Dendritic cell treated with granulocyte-macrophage colony-stimulating factor and Interleukin-4, amounts not matched to agents 40 ng/mL and 50 ng/mL, for 4 days (primary cell): ENCODE measurements around the gene DPYSL3.
"Not testable (repeated sequence)": the region's sequence is repeated elsewhere in the genome, so short reads cannot be mapped to it uniquely, and the experiment has no call there.

Experiments
- H3K27ac Mint-ChIP-seq: one replicate; pipeline ENCODE4 v1.8.0; 2022; ENCODE audit warnings: mild to moderate bottlenecking, mixed read lengths
- H3K27me3 Mint-ChIP-seq: one replicate; pipeline ENCODE4 v1.8.0; 2022; ENCODE audit warnings: mild to moderate bottlenecking, mixed read lengths
- H3K36me3 Mint-ChIP-seq: one replicate; pipeline ENCODE4 v1.8.0; 2022; ENCODE audit warnings: low read depth, mixed read lengths
- H3K4me1 Mint-ChIP-seq: one replicate; pipeline ENCODE4 v1.8.0; 2022; ENCODE audit warnings: low read depth, mixed read lengths
- H3K4me3 Mint-ChIP-seq: one replicate; pipeline ENCODE4 v1.8.0; 2022; ENCODE audit warnings: mild to moderate bottlenecking, moderate library complexity, mixed read lengths
- H3K9me3 Mint-ChIP-seq: one replicate; pipeline ENCODE4 v1.8.0; 2022; ENCODE audit warnings: mixed read lengths
- intact Hi-C: fragments of 100-400 bp; cut with micrococcal nuclease; formaldehyde crosslinking; loops from one replicate; pipeline ENCODE4 v1.15.0; 2022

DPYSL3 gene

GRCh38 chr5:147509710-147510651, at the start of gene DPYSL3:
Gene DPYSL3, minus strand, starts transcription at chr5:147510068. Its CDS starts 210 bp downstream, at chr5:147509858.
- H3K27ac Mint-ChIP-seq = no peak within 1 kb of the TSS
- no peaks in the 10 kb centered on the region for H3K36me3 Mint-ChIP-seq
- peaks cover 51% of the 10 kb centered on the region for H3K27me3 Mint-ChIP-seq
- intact Hi-C loops = no loop called here
- H3K4me3 Mint-ChIP-seq = peak within 1 kb of the TSS; percentile 6
- H3K9me3 Mint-ChIP-seq = no peaks in the 10 kb centered on the region
- H3K4me1 Mint-ChIP-seq = peaks cover 12% of the 10 kb centered on the region

- Mint-ChIP-seq H3K4me1 (no peaks in the 10 kb centered on the region), H3K27ac (no peak overlapping the region), H3K9me3 (no peaks in the 10 kb centered on the region), H3K4me3 (no peak overlapping the region), H3K27me3 (peaks cover 5% of the 10 kb centered on the region), H3K36me3 (no peaks in the 10 kb centered on the region)
- intact Hi-C loops = loop anchor here (1.0 kb wide), 1 partner anchor 95 kb away; no protein-coding TSS in a partner anchor
Observed at GRCh38 chr5:147558826-147559225, 49.0 kb upstream of the DPYSL3 start.

- intact Hi-C loops = no loop called here
Observed at GRCh38 chr5:147557876-147558745, 48.2 kb upstream of the DPYSL3 start.

GRCh38 chr5:147555176-147555575, 45.3 kb upstream of the DPYSL3 start:
- Mint-ChIP-seq H3K36me3 (no peaks in the 10 kb centered on the region), H3K27ac (no peak overlapping the region), H3K27me3 (peaks cover 2% of the 10 kb centered on the region), H3K4me1 (no peaks in the 10 kb centered on the region), H3K9me3 (no peaks in the 10 kb centered on the region), H3K4me3 (no peak overlapping the region)
- intact Hi-C loops = no loop called here

More at GRCh38 chr5:147557876-147558745, 48.2 kb upstream of the DPYSL3 start:
- Mint-ChIP-seq H3K36me3 (no peaks in the 10 kb centered on the region), H3K9me3 (no peaks in the 10 kb centered on the region), H3K4me3 (no peak overlapping the region), H3K4me1 (no peaks in the 10 kb centered on the region), H3K27me3 (peaks cover 5% of the 10 kb centered on the region), H3K27ac (no peak overlapping the region)

- Mint-ChIP-seq H3K9me3 (peaks cover 7% of the 10 kb centered on the region), H3K36me3 (no peaks in the 10 kb centered on the region), H3K4me1 (no peaks in the 10 kb centered on the region), H3K27me3 (peaks cover 2% of the 10 kb centered on the region), H3K27ac (no peak overlapping the region), H3K4me3 (no peak overlapping the region)
- intact Hi-C loops = no loop called here
Observed at GRCh38 chr5:147554261-147554817, 44.5 kb upstream of the DPYSL3 start.

GRCh38 chr5:147553817-147554216, 43.9 kb upstream of the DPYSL3 start:
- H3K27me3 Mint-ChIP-seq, H3K36me3 Mint-ChIP-seq, H3K27ac Mint-ChIP-seq, intact Hi-C loops, H3K4me3 Mint-ChIP-seq, H3K4me1 Mint-ChIP-seq: not testable (repeated sequence)
- peaks cover 11% of the 10 kb centered on the region for H3K9me3 Mint-ChIP-seq

GRCh38 chr5:147552897-147553296, 43.0 kb upstream of the DPYSL3 start:
- H3K4me3 Mint-ChIP-seq = no peak overlapping the region
- H3K9me3 Mint-ChIP-seq = peaks cover 11% of the 10 kb centered on the region
- H3K27me3 Mint-ChIP-seq = peaks cover 2% of the 10 kb centered on the region
- no peak overlapping the region for H3K27ac Mint-ChIP-seq
- intact Hi-C loops = no loop called here
- no peaks in the 10 kb centered on the region for H3K36me3 Mint-ChIP-seq
- H3K4me1 Mint-ChIP-seq = no peaks in the 10 kb centered on the region

GRCh38 chr5:147551677-147552076, 41.8 kb upstream of the DPYSL3 start:
- no peaks in the 10 kb centered on the region for H3K4me1 Mint-ChIP-seq
- H3K27me3 Mint-ChIP-seq = no peaks in the 10 kb centered on the region
- H3K36me3 Mint-ChIP-seq = no peaks in the 10 kb centered on the region
- intact Hi-C loops = no loop called here
- H3K27ac Mint-ChIP-seq = no peak overlapping the region
- H3K4me3 Mint-ChIP-seq = no peak overlapping the region
- H3K9me3 Mint-ChIP-seq = peaks cover 11% of the 10 kb centered on the region

- no peak overlapping the region for H3K4me3 Mint-ChIP-seq
Observed at GRCh38 chr5:147547730-147548129, 37.9 kb upstream of the DPYSL3 start.

GRCh38 chr5:147544556-147544955, 34.7 kb upstream of the DPYSL3 start:
- Mint-ChIP-seq H3K36me3 (no peaks in the 10 kb centered on the region), H3K27ac (no peak overlapping the region), H3K4me1 (no peaks in the 10 kb centered on the region), H3K9me3 (peaks cover 6% of the 10 kb centered on the region), H3K27me3 (no peaks in the 10 kb centered on the region), H3K4me3 (no peak overlapping the region)
- intact Hi-C loops = no loop called here

More at GRCh38 chr5:147547730-147548129, 37.9 kb upstream of the DPYSL3 start:
- Mint-ChIP-seq H3K36me3 (no peaks in the 10 kb centered on the region), H3K27ac (no peak overlapping the region), H3K4me1 (no peaks in the 10 kb centered on the region), H3K27me3 (no peaks in the 10 kb centered on the region), H3K9me3 (peaks cover 11% of the 10 kb centered on the region)
- intact Hi-C loops = no loop called here

- Mint-ChIP-seq H3K36me3 (no peaks in the 10 kb centered on the region), H3K4me3 (no peak overlapping the region)
- intact Hi-C loops = no loop called here
Observed at GRCh38 chr5:147539053-147539452, 29.2 kb upstream of the DPYSL3 start.

GRCh38 chr5:147538236-147538635, 28.4 kb upstream of the DPYSL3 start:
- no peaks in the 10 kb centered on the region for H3K36me3 Mint-ChIP-seq
- no peak overlapping the region for H3K4me3 Mint-ChIP-seq
- H3K9me3 Mint-ChIP-seq = no peaks in the 10 kb centered on the region
- H3K27ac Mint-ChIP-seq = no peak overlapping the region
- intact Hi-C loops = no loop called here
- H3K4me1 Mint-ChIP-seq = no peaks in the 10 kb centered on the region
- H3K27me3 Mint-ChIP-seq = no peaks in the 10 kb centered on the region

More at GRCh38 chr5:147539053-147539452, 29.2 kb upstream of the DPYSL3 start:
- Mint-ChIP-seq H3K27ac (no peak overlapping the region), H3K9me3 (no peaks in the 10 kb centered on the region), H3K4me1 (no peaks in the 10 kb centered on the region), H3K27me3 (no peaks in the 10 kb centered on the region)

- Mint-ChIP-seq H3K36me3 (no peaks in the 10 kb centered on the region), H3K27ac (no peak overlapping the region), H3K4me1 (no peaks in the 10 kb centered on the region), H3K9me3 (no peaks in the 10 kb centered on the region), H3K27me3 (no peaks in the 10 kb centered on the region), H3K4me3 (no peak overlapping the region)
- intact Hi-C loops = no loop called here
Observed at GRCh38 chr5:147534172-147534951, 24.5 kb upstream of the DPYSL3 start.
